ENCODE results near the gene SMCR8.

The SMCR8 gene, protein sequence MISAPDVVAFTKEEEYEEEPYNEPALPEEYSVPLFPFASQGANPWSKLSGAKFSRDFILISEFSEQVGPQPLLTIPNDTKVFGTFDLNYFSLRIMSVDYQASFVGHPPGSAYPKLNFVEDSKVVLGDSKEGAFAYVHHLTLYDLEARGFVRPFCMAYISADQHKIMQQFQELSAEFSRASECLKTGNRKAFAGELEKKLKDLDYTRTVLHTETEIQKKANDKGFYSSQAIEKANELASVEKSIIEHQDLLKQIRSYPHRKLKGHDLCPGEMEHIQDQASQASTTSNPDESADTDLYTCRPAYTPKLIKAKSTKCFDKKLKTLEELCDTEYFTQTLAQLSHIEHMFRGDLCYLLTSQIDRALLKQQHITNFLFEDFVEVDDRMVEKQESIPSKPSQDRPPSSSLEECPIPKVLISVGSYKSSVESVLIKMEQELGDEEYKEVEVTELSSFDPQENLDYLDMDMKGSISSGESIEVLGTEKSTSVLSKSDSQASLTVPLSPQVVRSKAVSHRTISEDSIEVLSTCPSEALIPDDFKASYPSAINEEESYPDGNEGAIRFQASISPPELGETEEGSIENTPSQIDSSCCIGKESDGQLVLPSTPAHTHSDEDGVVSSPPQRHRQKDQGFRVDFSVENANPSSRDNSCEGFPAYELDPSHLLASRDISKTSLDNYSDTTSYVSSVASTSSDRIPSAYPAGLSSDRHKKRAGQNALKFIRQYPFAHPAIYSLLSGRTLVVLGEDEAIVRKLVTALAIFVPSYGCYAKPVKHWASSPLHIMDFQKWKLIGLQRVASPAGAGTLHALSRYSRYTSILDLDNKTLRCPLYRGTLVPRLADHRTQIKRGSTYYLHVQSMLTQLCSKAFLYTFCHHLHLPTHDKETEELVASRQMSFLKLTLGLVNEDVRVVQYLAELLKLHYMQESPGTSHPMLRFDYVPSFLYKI

DNA sequence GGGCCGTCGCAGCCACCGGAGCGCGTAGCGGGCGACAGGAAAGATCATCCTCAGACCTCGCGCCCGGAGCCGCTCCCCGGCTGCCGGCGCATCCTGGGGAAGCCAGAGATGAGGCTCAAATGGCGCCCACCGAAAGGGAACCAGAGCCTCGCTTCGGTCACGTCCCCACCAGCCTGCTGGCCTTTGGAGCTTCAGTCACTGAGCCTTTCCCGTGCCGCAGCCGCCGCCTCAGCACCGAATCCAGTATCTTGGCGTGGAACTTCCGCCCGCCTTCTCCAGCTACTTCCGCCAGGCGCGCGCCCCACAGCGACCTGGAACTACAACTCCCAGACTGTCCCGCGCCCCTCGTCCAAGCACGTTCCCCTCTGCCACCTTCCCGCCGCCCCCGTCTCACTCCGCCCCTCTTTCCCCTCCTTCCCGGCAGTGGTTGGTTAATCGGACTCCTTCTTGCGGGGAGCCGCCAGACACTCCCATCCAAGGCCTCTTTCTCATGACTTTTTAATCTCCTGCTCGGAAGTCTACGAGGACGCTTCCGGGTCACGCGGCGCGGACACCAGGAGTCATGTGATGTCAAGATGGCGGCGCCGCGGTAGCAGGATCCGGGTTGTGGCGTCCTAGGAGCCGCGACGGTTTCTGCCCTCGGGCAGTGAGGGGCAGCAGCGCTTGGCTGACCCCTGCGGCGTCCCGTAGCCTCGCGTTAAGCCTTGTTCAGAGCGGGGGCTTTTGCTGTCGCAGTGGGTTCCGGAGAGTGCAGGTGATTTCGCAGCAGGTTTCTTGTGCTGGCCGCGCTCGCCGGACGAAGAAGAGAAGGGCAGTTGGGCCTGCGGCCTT is at the start of gene SMCR8, which contains the start of gene TOP3A:
Gene SMCR8 (plus strand): TSS at position 563 of the 831 bp plus-strand sequence. CDS start 497 bp downstream, outside the sequence.
Gene TOP3A (minus strand): TSS at position 264 of the 831 bp plus-strand sequence. CDS start 216 bp downstream, at position 48.
- H3K27me3 ChIP-seq (ENCODE audit: insufficient read depth, low read length) = no peaks in the 10 kb centered on the region
- peak within 1 kb of the TSS; percentile 93 for H2AFZ ChIP-seq (ENCODE audit: low read length, unreplicated experiment)
- H3K36me3 ChIP-seq (ENCODE audit: insufficient read depth, low read length) = peaks cover 17% of the 10 kb centered on the region; the same call in 1 of the 2 replicates
- peak within 1 kb of the TSS; percentile 87 for H3K27ac ChIP-seq (ENCODE audit: low read depth, low read length)
- H3K4me3 ChIP-seq (ENCODE audit: low read depth, low read length) = peak within 1 kb of the TSS; percentile 96
- H3K79me2 ChIP-seq (ENCODE audit: control insufficient read depth, insufficient read depth, low read length, unreplicated experiment) = peaks cover 94% of the 10 kb centered on the region
- peaks cover 48% of the 10 kb centered on the region for H3K4me1 ChIP-seq (ENCODE audit: control insufficient read depth, insufficient read depth, low read length, unreplicated experiment)

DNA sequence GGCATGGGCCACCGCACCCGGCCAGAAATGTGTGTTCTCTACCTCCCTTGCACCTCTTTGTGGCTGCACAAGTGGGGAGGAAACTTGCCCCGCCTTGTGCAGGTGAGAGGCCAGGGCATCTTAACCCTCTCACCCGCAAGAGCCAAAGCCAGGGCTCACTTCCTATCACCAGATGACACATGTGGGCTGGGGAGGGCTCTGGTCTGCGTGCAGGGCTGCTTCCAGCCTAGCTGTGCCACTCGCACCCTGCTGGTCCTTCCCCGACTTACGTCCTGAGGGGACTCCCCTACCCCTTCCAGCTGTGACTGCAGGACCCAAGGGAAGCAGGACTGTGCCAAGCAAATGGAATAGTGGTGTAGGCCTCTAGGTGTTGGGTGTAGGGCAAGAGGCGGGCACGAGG is 47.7 kb upstream of the SMCR8 start:
- peaks cover under 1% of the 10 kb centered on the region for H3K79me2 ChIP-seq (ENCODE audit: control insufficient read depth, insufficient read depth, low read length, unreplicated experiment)
- H3K27ac ChIP-seq (ENCODE audit: low read depth, low read length) = no peak overlapping the region
- H2AFZ ChIP-seq (ENCODE audit: low read length, unreplicated experiment) = no peak overlapping the region
- H3K36me3 ChIP-seq (ENCODE audit: insufficient read depth, low read length) = no peaks in the 10 kb centered on the region; the same call in 1 of the 2 replicates
- no peaks in the 10 kb centered on the region for H3K4me1 ChIP-seq (ENCODE audit: control insufficient read depth, insufficient read depth, low read length, unreplicated experiment)
- no peaks in the 10 kb centered on the region for H3K27me3 ChIP-seq (ENCODE audit: insufficient read depth, low read length)
- no peak overlapping the region for H3K4me3 ChIP-seq (ENCODE audit: low read depth, low read length)

DNA sequence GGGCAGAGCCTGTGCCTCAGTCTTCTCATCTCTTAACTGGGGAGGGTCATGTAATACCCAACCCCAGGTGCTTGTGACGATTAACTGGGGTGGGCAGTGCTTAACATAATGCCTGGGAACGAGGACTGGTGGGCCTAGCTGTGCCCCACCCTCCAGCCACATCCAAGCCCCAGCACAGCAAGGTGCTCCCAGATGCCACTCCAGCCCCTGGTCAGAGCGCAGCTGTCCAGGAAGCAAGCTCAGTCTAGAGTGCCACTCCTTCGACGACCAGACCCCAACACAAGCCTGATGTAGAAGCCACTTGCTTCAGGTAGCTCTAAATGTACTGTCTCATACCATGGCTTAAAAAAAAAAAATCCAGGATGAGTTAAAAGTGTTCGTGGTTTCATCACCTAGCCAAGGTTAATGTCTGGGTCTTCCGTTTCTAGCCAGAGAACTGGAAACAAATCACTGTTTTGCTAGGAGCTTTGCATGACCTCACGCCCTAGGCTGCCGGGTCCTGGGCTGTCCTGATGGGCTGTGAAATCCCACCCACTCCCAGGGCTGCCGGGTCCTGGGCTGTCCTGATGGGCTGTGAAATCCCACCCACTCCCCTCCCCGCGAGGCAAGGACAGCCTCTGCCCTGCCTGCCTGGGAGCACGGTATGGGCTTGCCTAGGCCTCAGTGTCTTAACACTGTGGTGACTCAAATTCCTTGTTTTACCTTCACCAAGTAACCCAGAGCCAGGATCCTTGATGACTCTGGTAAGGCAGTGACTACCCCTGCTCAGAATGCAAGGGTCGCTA is 47.0 kb upstream of the SMCR8 start:
- H2AFZ ChIP-seq (ENCODE audit: low read length, unreplicated experiment) = no peak overlapping the region
- no peak overlapping the region for H3K4me3 ChIP-seq (ENCODE audit: low read depth, low read length)
- no peaks in the 10 kb centered on the region for H3K4me1 ChIP-seq (ENCODE audit: control insufficient read depth, insufficient read depth, low read length, unreplicated experiment)
- H3K79me2 ChIP-seq (ENCODE audit: control insufficient read depth, insufficient read depth, low read length, unreplicated experiment) = no peaks in the 10 kb centered on the region
- no peaks in the 10 kb centered on the region for H3K27me3 ChIP-seq (ENCODE audit: insufficient read depth, low read length)
- peaks cover 3% of the 10 kb centered on the region; the same call in 1 of the 2 replicates for H3K36me3 ChIP-seq (ENCODE audit: insufficient read depth, low read length)
- no peak overlapping the region for H3K27ac ChIP-seq (ENCODE audit: low read depth, low read length)

DNA sequence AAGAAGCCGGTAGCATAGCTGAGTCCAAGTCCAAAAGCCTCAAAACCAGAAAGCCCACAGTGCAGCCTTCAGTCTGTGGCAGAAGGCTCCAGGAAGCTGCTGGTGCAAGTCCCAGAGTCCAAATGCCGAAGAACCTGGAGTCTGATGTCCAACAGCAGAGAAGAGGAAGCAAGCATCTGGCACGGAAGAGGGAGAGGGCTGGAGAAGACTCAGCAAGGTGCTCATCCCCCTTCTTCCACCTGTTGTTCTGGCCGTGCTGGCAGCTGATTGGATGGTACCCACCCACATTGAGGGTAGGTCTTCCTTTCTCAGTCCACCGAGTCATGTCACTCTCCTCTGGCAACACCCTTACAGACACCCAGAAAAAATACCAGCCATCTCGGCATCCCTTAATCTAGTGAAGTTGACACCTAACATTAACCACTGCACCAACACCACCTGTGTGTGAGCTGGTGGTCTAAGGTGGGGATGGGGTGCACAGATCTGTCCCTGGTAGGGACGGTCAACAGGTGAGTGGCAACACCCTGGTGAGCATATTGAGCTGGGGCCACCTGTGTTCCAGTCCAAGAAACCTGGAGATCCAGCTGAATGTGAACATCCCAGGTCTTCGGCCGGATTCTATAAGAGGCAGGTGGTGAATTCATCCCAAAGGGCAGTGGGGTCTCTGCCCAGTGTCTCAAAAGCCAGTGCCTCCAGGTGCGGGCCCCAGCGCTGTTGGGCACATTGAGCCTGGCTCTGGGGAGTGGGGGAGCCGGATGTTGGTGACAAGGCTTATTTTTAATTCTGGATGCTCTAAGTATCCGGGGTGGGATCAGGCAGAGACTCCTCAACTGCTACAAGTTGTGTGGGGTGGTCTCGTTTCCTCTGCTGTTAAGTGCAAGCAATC is 44.8 kb upstream of the SMCR8 start:
- no peak overlapping the region for H3K4me3 ChIP-seq (ENCODE audit: low read depth, low read length)
- H3K79me2 ChIP-seq (ENCODE audit: control insufficient read depth, insufficient read depth, low read length, unreplicated experiment) = no peaks in the 10 kb centered on the region
- 0 out of 2 replicates have a peak, but pooled peaks cover 4% of the 10 kb centered on the region for H3K36me3 ChIP-seq (ENCODE audit: insufficient read depth, low read length)
- no peak overlapping the region for H3K27ac ChIP-seq (ENCODE audit: low read depth, low read length)
- no peaks in the 10 kb centered on the region for H3K4me1 ChIP-seq (ENCODE audit: control insufficient read depth, insufficient read depth, low read length, unreplicated experiment)
- no peak overlapping the region for H2AFZ ChIP-seq (ENCODE audit: low read length, unreplicated experiment)
- no peaks in the 10 kb centered on the region for H3K27me3 ChIP-seq (ENCODE audit: insufficient read depth, low read length)

DNA sequence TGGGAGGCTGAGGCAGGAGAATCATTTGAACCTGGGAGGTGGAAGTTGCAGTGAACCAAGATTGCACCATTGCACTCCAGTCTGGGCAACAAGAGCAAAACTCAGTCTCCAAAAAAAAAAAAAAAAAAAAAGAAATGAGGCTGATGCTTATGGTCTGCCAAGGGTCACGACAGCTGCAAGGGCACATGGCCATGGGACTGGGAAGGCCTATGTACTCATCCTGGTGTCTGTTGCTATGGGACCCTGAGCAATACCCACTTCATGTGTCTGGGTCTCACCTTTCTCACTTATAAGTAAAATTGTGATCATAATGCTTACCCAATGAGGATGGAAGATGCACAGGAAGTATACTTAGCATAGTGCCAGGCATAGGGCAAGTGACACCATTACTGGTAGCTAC is 38.0 kb upstream of the SMCR8 start:
- Histone ChIP-seq H3K4me1 (ENCODE audit: control insufficient read depth, insufficient read depth, low read length, unreplicated experiment) (no peaks in the 10 kb centered on the region), H3K27ac (ENCODE audit: low read depth, low read length) (no peak overlapping the region), H3K36me3 (ENCODE audit: insufficient read depth, low read length) (peaks cover 29% of the 10 kb centered on the region; the same call in 1 of the 2 replicates), H2AFZ (ENCODE audit: low read length, unreplicated experiment) (no peak overlapping the region), H3K4me3 (ENCODE audit: low read depth, low read length) (no peak overlapping the region), H3K79me2 (ENCODE audit: control insufficient read depth, insufficient read depth, low read length, unreplicated experiment) (no peaks in the 10 kb centered on the region), H3K27me3 (ENCODE audit: insufficient read depth, low read length) (no peaks in the 10 kb centered on the region)

DNA sequence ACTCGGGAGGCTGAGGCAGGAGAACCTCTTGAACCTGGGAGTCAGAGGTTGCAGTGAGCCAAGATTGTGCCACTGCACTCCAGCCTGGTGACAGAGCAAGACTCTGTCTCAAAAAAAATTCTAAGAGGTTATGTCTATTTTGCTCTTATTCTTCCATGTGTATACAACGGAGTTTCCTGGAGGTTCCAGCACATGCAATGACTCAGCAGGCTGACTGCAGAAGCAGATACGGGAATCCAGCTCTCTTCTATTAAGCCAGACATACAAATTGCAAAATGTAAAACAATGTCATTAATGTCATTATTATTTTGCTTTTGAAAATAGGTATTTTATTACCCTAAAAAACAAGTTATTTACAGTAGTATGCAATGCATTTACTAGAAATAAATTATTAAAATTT is 36.2 kb upstream of the SMCR8 start:
- Histone ChIP-seq H2AFZ (ENCODE audit: low read length, unreplicated experiment) (no peak overlapping the region), H3K36me3 (ENCODE audit: insufficient read depth, low read length) (peaks cover 29% of the 10 kb centered on the region; the same call in 1 of the 2 replicates), H3K27me3 (ENCODE audit: insufficient read depth, low read length) (no peaks in the 10 kb centered on the region), H3K4me3 (ENCODE audit: low read depth, low read length) (no peak overlapping the region), H3K79me2 (ENCODE audit: control insufficient read depth, insufficient read depth, low read length, unreplicated experiment) (no peaks in the 10 kb centered on the region), H3K4me1 (ENCODE audit: control insufficient read depth, insufficient read depth, low read length, unreplicated experiment) (no peaks in the 10 kb centered on the region), H3K27ac (ENCODE audit: low read depth, low read length) (no peak overlapping the region)

DNA sequence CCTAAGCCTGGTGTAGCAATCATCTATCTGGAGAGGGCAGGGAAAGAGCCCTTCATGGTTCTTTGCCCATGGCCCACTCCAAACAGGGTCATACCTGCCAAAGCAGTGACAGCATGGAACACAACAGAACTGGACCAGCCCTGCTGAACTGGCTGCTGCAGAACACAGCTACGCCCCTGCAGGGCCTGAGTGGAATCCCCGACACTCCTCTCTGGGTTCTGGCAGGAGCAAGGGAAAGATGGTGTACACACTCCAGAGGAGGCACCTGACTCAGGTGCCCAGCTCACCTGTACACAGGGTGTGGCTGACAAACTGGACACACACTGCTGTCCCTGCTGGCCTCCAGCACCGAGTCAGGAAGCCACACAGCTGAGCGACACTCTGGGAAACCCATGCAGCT is 34.8 kb upstream of the SMCR8 start:
- Histone ChIP-seq H3K79me2 (ENCODE audit: control insufficient read depth, insufficient read depth, low read length, unreplicated experiment) (no peaks in the 10 kb centered on the region), H3K36me3 (ENCODE audit: insufficient read depth, low read length) (peaks cover 29% of the 10 kb centered on the region; the same call in 1 of the 2 replicates), H3K27me3 (ENCODE audit: insufficient read depth, low read length) (no peaks in the 10 kb centered on the region), H2AFZ (ENCODE audit: low read length, unreplicated experiment) (no peak overlapping the region), H3K4me1 (ENCODE audit: control insufficient read depth, insufficient read depth, low read length, unreplicated experiment) (no peaks in the 10 kb centered on the region), H3K27ac (ENCODE audit: low read depth, low read length) (no peak overlapping the region), H3K4me3 (ENCODE audit: low read depth, low read length) (no peak overlapping the region)

DNA sequence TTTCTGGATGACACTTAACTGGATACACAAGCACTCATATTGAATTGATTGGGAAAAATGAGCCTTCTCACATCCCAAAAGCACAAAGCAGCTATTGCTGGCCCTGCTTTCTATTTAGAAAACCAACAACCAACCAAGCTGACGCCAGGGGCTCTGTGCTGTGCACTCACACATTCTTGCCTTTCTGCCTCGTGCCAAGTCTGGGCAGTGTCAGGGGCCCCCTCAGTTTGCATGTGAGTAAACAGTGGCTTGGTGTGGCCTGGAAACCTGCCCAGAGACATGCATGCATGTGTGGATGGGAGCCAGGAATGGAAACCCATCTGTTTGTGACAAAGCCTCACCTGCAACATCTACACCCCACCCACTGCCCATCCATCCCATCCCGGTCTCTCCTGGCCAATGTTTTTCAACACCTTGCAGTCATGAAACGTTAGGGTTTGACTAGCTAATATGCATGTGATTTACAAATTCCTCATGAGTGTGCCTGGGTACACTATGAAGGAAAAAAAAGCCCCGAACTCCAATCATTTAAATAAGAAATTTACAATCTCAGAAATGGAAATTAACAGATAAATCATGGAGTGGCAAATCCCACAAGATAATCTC is 34.2 kb upstream of the SMCR8 start:
- H2AFZ ChIP-seq (ENCODE audit: low read length, unreplicated experiment) = no peak overlapping the region
- no peaks in the 10 kb centered on the region for H3K4me1 ChIP-seq (ENCODE audit: control insufficient read depth, insufficient read depth, low read length, unreplicated experiment)
- no peaks in the 10 kb centered on the region for H3K79me2 ChIP-seq (ENCODE audit: control insufficient read depth, insufficient read depth, low read length, unreplicated experiment)
- no peak overlapping the region for H3K27ac ChIP-seq (ENCODE audit: low read depth, low read length)
- H3K27me3 ChIP-seq (ENCODE audit: insufficient read depth, low read length) = no peaks in the 10 kb centered on the region
- no peak overlapping the region for H3K4me3 ChIP-seq (ENCODE audit: low read depth, low read length)
- H3K36me3 ChIP-seq (ENCODE audit: insufficient read depth, low read length) = peaks cover 29% of the 10 kb centered on the region; the same call in 1 of the 2 replicates
